Central memory CD8-positive, alpha-beta T cell (primary cell): ENCODE results near the gene C11orf86.
"Not testable (repeated sequence)": the region's sequence is repeated elsewhere in the genome, so short reads cannot be mapped to it uniquely, and the experiment has no call there.

Source experiments
- ATAC-seq: fragments of 150-1000 bp; cut with Tn5 transposase; replicated peaks from 2 replicates; pipeline ENCODE4 v1.10.0; 2022; ENCODE audit warnings: mild to moderate bottlenecking, moderate FRiP score, moderate number of reproducible peaks; ENCODE audit not compliant: poor library complexity, severe bottlenecking; ENCODE audit errors: extremely low read depth
- DNase-seq, 2 donors: peaks; one replicate each; pipeline ENCODE4 v3.0.0; 2021; ENCODE audit warnings: low spot score in 2 of 2
- H3K27ac Mint-ChIP-seq: one replicate; pipeline ENCODE4 v1.8.0; 2022; ENCODE audit warnings: low read depth, mild to moderate bottlenecking, moderate library complexity, mixed read lengths
- H3K27me3 Mint-ChIP-seq: one replicate; pipeline ENCODE4 v1.8.0; 2022; ENCODE audit warnings: mixed read lengths
- H3K36me3 Mint-ChIP-seq: one replicate; pipeline ENCODE4 v1.8.0; 2022; ENCODE audit warnings: mild to moderate bottlenecking, moderate library complexity, mixed read lengths; ENCODE audit not compliant: insufficient read depth
- H3K4me1 Mint-ChIP-seq: one replicate; pipeline ENCODE4 v1.8.0; 2022; ENCODE audit warnings: mixed read lengths
- H3K4me3 Mint-ChIP-seq: one replicate; pipeline ENCODE4 v1.8.0; 2022; ENCODE audit warnings: mild to moderate bottlenecking, moderate library complexity, mixed read lengths
- H3K9me3 Mint-ChIP-seq: one replicate; pipeline ENCODE4 v1.8.0; 2022; ENCODE audit warnings: mixed read lengths

C11orf86 gene

DNA sequence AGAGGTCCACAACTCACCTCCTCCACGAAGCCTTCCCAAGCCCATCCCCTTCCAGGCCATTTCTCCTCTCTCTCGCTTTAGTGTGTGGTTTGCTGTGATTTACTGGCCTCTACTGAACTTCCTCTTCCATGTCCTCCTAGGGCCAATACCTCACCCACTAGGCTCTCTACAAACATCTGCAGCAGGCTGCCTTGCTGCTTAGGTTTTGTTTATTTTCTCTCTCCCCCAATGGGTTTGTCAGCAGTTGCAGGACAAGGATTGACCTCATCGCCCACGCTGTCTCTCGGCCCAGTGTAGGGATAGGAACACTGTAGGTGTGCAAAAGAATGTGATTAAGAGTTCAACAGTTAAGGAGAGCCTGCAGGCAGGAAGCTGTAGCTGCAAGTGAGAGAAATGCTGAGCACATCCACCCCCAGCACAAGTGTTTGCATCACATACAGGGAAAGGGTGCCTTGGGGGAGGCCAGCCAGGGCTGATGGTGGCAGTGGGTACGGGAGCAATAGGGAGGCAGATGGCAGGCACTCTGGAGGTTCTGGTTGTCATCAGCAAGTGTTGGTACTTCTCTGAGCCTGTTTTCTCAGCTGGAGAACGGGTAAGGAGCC is 18.3 kb upstream of the C11orf86 start:
- no peaks in the 10 kb centered on the region for H3K9me3 Mint-ChIP-seq
- DNase-seq (no peak), ATAC-seq (no peak)
- H3K36me3 Mint-ChIP-seq = peaks cover 2% of the 10 kb centered on the region
- peaks cover 16% of the 10 kb centered on the region for H3K4me1 Mint-ChIP-seq
- H3K27ac Mint-ChIP-seq = no peak overlapping the region
- H3K27me3 Mint-ChIP-seq = no peaks in the 10 kb centered on the region
- H3K4me3 Mint-ChIP-seq = peak overlapping the region; percentile 83

DNA sequence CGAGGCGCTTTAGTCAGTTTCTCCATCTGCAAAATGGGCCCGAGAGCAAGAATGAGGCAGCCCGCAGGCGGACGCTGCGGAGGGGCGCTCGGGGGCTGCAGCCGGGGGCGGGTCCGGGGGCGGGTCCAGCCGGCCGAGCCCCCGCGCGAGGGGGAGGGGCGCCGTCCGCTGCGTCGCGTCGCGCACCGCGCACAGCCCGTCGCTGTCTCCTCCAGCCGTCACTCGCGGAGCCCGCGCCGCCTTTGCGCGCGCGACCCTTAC is 17.2 kb upstream of the C11orf86 start:
- ATAC-seq = peak; percentile 30
- DNase-seq = no peak
- Mint-ChIP-seq H3K4me3 (peak overlapping the region; percentile 83), H3K27ac (peak overlapping the region; percentile 82), H3K9me3 (no peaks in the 10 kb centered on the region), H3K36me3 (peaks cover 2% of the 10 kb centered on the region), H3K4me1 (peaks cover 16% of the 10 kb centered on the region), H3K27me3 (no peaks in the 10 kb centered on the region)

DNA sequence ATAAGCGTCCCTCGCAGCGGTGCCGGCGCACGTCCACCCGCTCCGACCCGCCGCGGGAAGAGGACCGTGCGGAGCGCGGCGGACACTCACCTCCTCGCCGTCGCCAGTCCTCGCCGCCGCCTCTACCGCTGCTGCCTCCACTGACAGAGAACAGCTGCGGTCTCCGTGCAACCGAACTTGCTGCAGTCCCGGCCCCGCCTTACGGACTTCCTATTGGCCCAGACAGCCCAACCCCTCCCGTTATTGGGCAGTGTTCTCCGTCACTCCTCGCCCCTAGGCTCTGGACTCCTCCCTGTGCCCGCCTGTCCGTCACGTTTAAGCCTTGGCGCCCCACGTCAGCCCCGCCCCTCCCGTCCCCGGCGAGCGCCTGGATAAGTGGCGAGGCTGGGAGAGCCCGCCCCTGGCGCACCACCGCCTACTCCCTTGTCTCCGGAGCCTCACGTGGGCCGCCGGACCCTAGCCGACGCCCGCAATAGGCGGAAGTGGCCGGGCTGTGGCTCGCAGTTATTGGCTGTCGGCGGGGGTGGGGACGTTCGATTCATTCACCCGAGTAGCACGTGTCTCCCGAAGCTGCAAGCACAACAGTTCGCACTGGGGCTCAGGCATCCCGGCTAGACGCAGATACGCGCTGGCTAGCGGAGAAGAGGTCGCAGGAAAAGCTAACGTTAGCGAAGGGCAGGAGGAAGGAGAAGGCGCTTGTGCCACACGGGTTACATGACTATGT is 16.7 kb upstream of the C11orf86 start, which contains the start of gene PC:
Gene PC, minus strand, starts transcription at position 152 of the 724 bp plus-strand sequence. CDS start 86,224 bp downstream, outside the sequence.
- Mint-ChIP-seq H3K4me3 (peak within 1 kb of the TSS; percentile 83), H3K36me3 (peaks cover 2% of the 10 kb centered on the region), H3K27ac (peak within 1 kb of the TSS; percentile 82), H3K9me3 (no peaks in the 10 kb centered on the region), H3K4me1 (peaks cover 16% of the 10 kb centered on the region), H3K27me3 (no peaks in the 10 kb centered on the region)
- ATAC-seq = peak; percentile 98
- DNase-seq = peak; percentile 88 to 94

DNA sequence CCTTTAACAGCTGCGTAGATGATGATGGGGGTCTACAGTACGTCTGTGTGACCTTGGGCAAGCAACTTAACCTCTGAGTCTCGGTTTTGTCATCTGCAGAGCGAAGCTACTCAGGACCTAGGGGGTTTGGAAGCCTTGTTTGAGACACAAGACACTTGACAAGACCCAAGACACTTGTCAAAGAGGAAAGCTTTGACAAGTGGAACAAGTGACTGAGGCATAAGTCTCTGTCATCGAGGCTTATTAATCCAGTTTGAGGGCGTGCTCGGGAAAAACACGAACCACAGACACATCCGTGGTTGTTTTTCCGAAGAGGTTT is 16.2 kb upstream of the C11orf86 start:
- H3K9me3 Mint-ChIP-seq = no peaks in the 10 kb centered on the region
- peaks cover 16% of the 10 kb centered on the region for H3K4me1 Mint-ChIP-seq
- no peak for ATAC-seq
- peak overlapping the region; percentile 83 for H3K4me3 Mint-ChIP-seq
- no peak for DNase-seq
- peaks cover 2% of the 10 kb centered on the region for H3K36me3 Mint-ChIP-seq
- peak overlapping the region; percentile 82 for H3K27ac Mint-ChIP-seq
- no peaks in the 10 kb centered on the region for H3K27me3 Mint-ChIP-seq

DNA sequence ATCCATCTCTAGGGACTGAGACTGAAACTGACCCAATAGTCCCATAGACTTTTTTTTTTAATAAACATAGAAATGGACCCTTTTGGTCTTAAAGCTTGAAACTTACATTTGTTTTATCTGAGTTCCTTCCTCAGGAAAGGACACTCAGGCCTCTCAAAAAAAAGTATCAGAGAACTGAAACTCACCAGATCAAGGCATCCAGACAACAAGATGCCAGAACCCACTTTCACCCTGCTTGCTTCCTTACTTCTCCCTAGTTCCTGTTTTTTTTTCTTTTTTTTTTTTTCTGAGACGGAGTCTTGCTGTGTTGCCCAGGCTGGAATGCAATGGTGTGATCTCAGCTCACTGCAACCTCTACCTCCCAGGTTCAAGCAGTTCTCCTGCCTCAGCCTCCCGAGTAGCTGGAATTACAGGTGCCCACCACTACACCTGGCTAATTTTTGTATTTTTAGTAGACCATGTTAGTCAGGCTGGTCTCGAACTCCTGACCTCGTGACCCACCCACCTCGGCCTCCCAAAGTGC is 13.4 kb upstream of the C11orf86 start:
- Mint-ChIP-seq H3K4me1 (peaks cover 15% of the 10 kb centered on the region), H3K27me3 (peaks cover 21% of the 10 kb centered on the region)
- H3K4me3 Mint-ChIP-seq, H3K9me3 Mint-ChIP-seq, H3K27ac Mint-ChIP-seq, H3K36me3 Mint-ChIP-seq, ATAC-seq, DNase-seq: not testable (repeated sequence)

DNA sequence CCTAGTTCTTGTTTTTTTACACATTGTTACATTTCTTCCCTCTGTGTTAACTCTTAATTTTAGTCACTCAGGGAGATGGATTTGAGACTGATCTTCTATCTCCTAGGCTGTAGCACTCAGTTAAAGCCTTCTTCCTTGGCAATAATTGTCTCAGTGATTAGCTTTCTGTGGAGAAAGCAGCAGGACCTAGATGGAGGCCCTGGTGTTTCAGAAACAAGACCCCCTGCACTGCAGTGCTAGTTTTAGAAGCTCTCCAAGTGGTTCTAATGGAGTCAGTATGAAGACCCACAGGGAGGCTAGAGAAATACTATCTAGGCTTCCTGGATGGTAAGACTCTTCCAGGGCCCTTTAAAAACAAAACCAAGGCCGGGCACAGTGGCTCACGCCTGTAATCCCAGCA is 12.9 kb upstream of the C11orf86 start:
- H3K9me3 Mint-ChIP-seq = no peaks in the 10 kb centered on the region
- H3K27ac Mint-ChIP-seq = no peak overlapping the region
- peaks cover 2% of the 10 kb centered on the region for H3K36me3 Mint-ChIP-seq
- no peak for DNase-seq
- H3K4me3 Mint-ChIP-seq = no peak overlapping the region
- ATAC-seq = no peak
- peaks cover 11% of the 10 kb centered on the region for H3K4me1 Mint-ChIP-seq
- H3K27me3 Mint-ChIP-seq = peaks cover 21% of the 10 kb centered on the region

DNA sequence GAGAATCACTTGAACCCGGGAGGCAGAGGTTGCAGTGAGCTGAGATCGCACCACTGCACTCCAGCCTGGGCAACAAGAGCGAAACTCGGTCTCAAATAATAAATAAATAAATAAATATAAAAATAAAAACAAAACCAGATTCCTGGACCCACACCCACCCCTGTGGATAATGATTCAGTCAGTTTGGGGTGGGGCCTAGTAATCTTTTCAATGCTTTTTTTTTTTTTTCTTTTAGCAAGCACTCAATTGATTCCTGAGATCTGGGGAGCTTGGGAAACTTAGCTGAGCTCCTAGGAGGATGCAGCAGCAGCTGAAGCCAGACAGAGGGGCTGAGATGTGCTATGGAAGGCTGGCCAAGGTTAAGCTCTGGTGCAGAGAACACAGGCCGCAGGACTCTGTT is 12.3 kb upstream of the C11orf86 start:
- Mint-ChIP-seq H3K27me3 (peaks cover 21% of the 10 kb centered on the region), H3K27ac (no peak overlapping the region), H3K4me3 (no peak overlapping the region), H3K36me3 (peaks cover 2% of the 10 kb centered on the region), H3K4me1 (peaks cover 11% of the 10 kb centered on the region), H3K9me3 (no peaks in the 10 kb centered on the region)
- ATAC-seq = no peak
- no peak for DNase-seq

DNA sequence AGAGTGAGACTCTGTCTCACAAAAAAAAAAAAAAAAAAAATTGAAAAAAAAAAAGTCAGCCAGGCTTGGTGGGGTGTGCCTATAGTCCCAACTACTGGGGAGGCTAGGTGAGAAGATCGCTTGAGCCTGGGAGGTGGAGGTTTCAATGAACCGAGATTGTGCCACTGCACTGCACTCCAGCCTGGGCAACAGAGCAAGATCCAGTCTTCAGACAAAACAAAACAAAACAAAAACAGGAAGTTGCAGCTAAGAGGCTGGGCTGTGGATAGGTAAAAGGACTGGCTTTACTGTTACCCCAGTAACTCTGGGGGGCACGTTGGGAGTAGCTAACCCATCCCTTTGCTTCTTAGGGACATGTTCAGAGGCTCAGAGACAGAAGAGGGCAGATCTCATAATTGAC is 10.6 kb upstream of the C11orf86 start:
- H3K9me3 Mint-ChIP-seq = no peaks in the 10 kb centered on the region
- no peaks in the 10 kb centered on the region for H3K4me1 Mint-ChIP-seq
- no peak overlapping the region for H3K4me3 Mint-ChIP-seq
- no peak for DNase-seq
- no peak overlapping the region for H3K27ac Mint-ChIP-seq
- no peaks in the 10 kb centered on the region for H3K36me3 Mint-ChIP-seq
- ATAC-seq = no peak
- peaks cover 21% of the 10 kb centered on the region for H3K27me3 Mint-ChIP-seq

DNA sequence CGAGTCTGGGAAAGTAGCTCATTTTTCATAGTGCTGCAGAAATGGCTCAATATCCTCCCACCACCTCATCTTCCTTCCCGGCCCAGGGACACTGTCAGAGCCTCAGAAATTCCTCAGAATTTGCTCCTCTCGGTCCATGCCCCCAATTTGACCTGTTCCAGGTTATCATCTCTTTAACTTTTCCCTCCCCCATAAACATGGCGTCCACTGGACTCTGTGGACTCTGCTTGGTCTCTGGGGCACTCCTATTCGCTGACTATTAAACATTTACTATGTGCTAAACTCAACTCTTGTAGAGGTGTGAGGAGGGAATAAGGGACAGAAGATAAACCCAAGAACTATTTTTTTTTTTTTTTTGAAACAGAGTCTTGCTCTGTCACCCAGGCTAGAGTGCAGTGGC is 8.8 kb upstream of the C11orf86 start:
- no peaks in the 10 kb centered on the region for H3K4me1 Mint-ChIP-seq
- H3K9me3 Mint-ChIP-seq = no peaks in the 10 kb centered on the region
- no peak overlapping the region for H3K27ac Mint-ChIP-seq
- no peak overlapping the region for H3K4me3 Mint-ChIP-seq
- DNase-seq = no peak
- H3K27me3 Mint-ChIP-seq = peaks cover 30% of the 10 kb centered on the region
- ATAC-seq = no peak
- no peaks in the 10 kb centered on the region for H3K36me3 Mint-ChIP-seq

DNA sequence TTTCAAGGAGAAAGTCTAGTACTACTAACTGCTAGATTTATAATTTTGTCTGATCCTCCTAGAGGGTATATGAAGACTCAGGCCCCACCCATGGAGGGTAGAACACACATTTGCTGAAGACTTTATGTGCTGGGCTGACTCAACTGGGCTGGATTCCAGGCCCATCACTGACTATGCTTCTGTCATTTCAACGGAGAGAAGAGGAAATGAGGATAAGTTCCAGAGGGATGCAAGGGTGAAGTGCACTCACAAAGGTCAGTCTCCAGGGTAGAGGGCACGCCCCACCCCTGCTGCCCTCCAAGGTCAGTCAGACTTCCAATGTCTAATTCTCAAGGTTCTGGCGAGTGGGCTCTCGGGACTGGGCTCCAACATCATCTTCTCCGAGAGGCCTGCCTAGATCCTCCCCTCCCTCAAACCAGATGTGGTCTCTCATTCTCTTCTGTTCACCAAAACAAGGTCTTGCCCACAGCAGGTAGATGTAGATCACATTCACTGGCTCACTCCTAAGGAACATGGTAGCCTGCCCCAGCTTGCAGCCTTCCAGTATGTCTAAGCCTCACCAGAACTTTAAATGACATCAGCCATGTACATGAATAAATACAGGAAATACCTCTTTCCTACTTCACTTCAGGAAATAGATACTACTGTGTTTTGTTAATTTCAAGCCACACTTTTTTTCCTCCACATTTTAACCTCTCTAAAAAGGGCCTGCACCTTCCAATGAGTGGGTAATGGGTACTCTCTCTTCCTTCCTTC is 7.3 kb upstream of the C11orf86 start:
- no peaks in the 10 kb centered on the region for H3K36me3 Mint-ChIP-seq
- H3K27me3 Mint-ChIP-seq = peaks cover 31% of the 10 kb centered on the region
- no peak overlapping the region for H3K4me3 Mint-ChIP-seq
- no peaks in the 10 kb centered on the region for H3K9me3 Mint-ChIP-seq
- no peak for DNase-seq
- H3K4me1 Mint-ChIP-seq = no peaks in the 10 kb centered on the region
- H3K27ac Mint-ChIP-seq = no peak overlapping the region
- no peak for ATAC-seq

DNA sequence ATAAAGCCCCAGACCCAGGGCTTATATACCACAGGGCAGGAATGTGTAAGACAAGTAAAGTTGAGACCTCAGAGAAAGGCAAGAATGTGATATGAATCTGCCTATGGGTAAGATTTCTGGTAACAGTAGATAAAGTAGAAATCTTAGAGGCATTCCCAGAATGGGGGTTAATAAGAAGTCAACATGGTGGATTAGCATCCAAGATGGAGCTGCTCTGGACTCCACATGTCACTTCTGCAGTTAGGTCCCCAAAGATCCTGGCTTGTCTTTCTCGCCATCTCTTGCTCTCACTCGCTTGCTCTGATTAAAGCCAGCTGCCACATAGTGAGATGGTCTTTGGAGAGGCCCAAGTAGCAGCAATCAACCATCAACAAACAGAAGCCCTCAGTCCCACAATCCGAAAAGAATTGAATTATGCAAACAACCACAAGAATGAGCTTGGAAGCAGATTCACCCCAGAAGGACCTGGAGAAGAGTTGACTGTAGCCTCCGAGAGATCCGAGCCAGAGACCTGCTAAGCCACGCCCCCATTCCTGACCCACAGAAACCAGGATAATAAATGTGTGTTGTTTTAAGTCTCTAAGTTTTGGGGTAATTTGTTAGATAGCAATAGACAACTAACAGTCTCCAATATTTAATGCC is 5.4 kb upstream of the C11orf86 start:
- Mint-ChIP-seq H3K9me3 (no peaks in the 10 kb centered on the region), H3K4me1 (no peaks in the 10 kb centered on the region), H3K4me3 (no peak overlapping the region), H3K27me3 (peaks cover 27% of the 10 kb centered on the region), H3K27ac (no peak overlapping the region), H3K36me3 (no peaks in the 10 kb centered on the region)
- no peak for DNase-seq
- ATAC-seq = no peak

DNA sequence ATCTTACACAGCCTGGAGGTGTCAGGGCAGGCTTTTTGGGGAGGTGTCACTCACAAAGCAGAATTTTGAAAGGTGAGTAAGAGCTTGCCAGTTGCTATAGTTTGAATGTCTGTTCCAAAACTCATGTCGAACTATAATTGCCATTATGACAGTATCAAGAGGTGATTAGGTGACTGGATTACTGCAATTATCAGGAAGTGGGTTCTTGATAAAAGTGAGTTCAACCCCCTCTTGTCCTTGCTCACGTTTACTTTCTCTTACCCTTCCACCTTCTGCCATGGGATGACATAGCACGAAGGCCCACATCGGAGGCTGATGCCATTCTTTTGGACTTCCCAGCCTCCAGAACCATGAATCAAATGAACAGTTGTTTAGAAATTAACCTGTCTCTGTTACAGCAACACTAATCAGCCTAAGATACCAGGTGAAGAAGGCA is 4.7 kb upstream of the C11orf86 start:
- DNase-seq (no peak), ATAC-seq (no peak)
- Mint-ChIP-seq H3K27ac (no peak overlapping the region), H3K4me3 (no peak overlapping the region), H3K36me3 (no peaks in the 10 kb centered on the region), H3K4me1 (no peaks in the 10 kb centered on the region), H3K9me3 (no peaks in the 10 kb centered on the region), H3K27me3 (peaks cover 23% of the 10 kb centered on the region)
